Thyroid gland (tissue), 4 donors: ENCODE results near the gene MTAP.

Source experiments
- POLR2A ChIP-seq, 2 donors: fragments of 450-650 bp; IDR thresholded peaks; one replicate each; pipeline ENCODE4 v1.6.1; 2017; ENCODE audit warnings: antibody characterized with exemption in 2 of 2, mild to moderate bottlenecking in 2 of 2, moderate library complexity in 1 of 2
- TF ChIP-seq, protein P1 (sequence below), 6 experiments: fragments of 200-600 bp in 3 of 6; fragments of 450-650 bp in 3 of 6; sonication (generic) in 3 of 6; IDR thresholded peaks; one replicate each; pipeline ENCODE4 v1.5.1; 2016 to 2019; ENCODE audit warnings: antibody characterized with exemption in 6 of 6, mild to moderate bottlenecking in 2 of 6, inconsistent platforms in 1 of 6, moderate library complexity in 1 of 6

DNA sequence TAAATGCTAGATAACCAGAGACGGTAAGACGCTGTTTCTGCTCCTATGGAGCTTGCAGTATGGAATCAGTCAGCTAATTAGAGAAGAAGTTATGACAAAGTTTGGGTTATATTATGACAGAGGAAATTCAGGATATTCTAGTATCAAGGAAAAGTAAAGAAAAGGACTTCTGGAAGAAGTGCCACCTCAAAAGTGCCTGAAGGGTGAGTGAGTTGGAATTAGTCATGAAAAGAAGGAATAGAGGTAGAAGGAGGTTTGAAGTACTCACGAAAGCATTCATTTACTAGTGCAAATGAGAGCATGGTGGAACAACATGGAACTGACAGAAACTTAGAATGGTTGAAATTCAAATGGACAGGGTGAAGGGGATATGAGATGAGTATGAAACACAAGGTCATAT is 40.4 kb upstream of the MTAP start:
- TF ChIP-seq, protein P1, sequence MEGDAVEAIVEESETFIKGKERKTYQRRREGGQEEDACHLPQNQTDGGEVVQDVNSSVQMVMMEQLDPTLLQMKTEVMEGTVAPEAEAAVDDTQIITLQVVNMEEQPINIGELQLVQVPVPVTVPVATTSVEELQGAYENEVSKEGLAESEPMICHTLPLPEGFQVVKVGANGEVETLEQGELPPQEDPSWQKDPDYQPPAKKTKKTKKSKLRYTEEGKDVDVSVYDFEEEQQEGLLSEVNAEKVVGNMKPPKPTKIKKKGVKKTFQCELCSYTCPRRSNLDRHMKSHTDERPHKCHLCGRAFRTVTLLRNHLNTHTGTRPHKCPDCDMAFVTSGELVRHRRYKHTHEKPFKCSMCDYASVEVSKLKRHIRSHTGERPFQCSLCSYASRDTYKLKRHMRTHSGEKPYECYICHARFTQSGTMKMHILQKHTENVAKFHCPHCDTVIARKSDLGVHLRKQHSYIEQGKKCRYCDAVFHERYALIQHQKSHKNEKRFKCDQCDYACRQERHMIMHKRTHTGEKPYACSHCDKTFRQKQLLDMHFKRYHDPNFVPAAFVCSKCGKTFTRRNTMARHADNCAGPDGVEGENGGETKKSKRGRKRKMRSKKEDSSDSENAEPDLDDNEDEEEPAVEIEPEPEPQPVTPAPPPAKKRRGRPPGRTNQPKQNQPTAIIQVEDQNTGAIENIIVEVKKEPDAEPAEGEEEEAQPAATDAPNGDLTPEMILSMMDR (IDR thresholded peaks at IDR 0.05) = no peak
- no peak for TF ChIP-seq POLR2A (IDR thresholded peaks at IDR 0.05)
